NCI-H446 treated with DMSO at 0.1 percent for 48 hours (cell line): ENCODE measurements around the gene GALNT6.

Experiments
- DNase-seq: peaks from one replicate; lab custom pipeline; 2025; lab: John Stamatoyannopoulos, UW

Gene GALNT6

DNA sequence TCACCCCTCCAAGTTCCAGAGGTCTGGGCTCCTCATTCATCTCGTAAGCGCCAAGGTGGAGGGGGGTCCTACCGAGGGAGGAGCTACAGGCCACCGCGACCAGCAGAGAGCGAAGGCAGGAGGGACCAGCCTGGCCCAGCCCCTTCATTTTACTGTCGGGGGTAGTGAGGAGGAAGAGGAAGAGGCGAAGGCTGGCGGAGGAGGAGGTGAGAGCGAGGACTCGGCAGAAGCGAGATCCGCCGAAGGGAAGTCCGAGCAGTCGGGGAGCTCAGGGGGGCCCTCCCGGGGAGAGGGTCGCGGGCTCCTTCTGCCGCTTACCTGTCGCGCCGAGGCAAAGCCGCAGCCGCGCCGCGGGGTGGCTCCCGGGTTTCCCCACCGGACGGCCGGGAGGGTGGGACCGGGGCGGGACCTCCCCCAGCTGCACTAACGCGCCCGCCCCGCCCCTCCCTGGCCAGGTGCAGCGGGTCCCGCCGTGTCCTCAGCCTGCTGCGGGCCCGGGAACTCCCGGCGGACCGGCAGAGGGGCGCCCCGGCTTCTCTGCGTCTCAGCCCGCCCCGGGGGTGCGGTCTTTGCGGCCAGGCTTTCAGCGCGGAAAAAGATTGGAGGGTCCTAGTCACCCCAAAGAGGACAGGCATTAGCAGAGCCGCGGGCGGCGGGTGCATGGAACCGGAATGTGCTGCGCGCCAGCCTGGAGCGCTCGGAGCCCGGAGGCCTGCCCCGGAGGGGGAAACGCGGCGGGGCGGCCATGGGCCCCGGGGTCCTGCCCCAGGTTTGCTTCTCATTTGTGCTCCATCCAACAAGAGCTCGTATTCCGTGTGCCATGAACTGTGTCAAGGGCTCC is at the start of gene GALNT6:
TSS of gene GALNT6 (minus strand) at position 124 of the 841 bp plus-strand sequence. CDS start 11,625 bp downstream, outside the sequence.
- no peak for DNase-seq

GRCh38 chr12:51439330-51439729 is 48.1 kb upstream of the GALNT6 start:
- DNase-seq, result no peak

DNA sequence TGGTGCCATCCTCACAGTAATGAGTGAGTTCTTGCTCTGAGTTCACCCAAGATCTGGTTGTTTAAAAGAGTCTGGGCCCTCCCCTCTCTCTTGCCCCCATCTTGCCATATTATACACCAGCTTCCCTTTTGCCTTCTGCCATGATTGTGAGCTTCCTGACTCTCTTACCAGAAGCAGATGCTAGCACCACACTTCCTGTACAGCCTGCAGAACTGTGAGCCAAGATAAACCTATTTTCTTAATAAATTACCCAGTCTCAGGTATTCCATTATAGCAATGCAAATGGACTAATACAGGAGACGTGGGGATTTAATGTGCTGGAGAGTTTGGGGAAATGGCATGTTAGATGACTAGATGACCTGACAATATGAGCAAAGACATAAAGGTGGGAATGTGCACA is 46.2 kb upstream of the GALNT6 start:
- no peak for DNase-seq

- DNase-seq, result peak; percentile 48
Measured at GRCh38 chr12:51434305-51434704, 43.1 kb upstream of the GALNT6 start.

DNA sequence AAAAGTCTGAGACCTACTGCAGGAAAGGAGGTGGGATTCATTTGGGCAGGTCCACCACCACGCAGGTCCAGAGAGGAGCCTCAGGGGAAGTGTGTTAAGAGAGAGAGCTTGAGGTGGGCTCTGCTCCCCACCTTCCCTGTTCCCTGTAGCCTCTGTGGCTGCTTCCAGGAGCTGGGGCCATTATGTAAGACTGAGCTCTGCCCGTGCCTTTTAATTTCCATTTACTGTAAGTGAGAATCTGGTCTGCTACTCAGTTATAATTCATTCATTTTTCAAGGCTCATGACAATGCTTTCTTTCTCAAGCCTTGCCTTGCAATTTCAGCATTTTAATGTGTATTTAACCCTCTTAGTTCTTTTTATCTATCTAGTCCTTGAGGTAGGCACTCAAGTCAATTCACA is 41.7 kb upstream of the GALNT6 start:
- DNase-seq, result no peak

DNA sequence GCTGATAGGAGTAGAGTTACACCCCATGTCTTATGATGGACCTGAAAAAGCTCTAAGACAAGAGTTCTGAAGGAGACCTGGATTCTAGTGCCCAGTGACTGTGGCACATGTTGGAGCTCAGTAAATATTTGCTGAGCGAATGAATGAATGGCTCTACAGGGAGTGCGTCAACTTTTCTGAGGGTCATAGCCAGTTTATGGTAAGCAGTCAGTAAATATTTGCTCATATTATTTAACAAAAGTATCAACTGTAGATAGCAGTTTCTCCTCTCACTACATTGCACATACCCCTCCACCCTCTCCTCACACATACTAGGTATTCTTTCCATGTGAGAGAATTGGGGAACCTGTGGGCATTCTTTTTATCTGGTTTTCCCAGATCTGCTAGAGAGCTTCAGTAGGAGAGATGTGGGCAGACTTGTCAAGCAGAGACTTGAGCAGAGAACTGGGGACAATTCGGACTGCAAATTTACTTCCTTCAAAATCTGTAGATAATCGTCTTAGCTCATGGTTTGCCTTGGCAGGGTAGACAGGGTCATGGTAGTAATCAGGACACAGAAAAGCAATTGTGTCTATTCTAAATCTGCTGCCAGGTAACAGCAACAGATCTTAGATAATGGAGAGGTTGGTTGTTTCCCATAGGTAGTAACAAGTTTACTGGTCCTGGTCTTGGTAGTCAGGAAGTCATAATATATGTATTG is 39.1 kb upstream of the GALNT6 start:
- no peak for DNase-seq

- no peak for DNase-seq
Measured at GRCh38 chr12:51429700-51430099, 38.5 kb upstream of the GALNT6 start.

DNA sequence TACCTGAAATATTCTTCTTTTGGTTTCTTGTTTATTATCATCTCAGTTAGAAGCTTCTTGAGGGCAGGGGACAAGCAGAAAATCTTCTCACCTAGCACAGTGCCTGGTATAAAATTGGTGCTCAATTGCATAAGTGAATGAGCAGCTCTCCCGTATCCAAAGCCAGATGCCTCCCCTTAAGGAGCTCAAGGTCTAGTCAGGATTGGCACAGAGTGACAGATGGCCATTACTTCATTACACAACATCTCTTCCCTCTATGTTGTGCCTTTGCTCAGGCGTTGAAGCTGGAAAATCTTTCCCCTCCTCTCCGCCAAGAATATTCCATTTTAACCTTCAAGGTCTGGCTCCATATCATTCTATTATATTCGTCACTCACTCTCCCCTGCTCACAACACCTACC is 37.0 kb upstream of the GALNT6 start:
- DNase-seq, result peak; percentile 72

- peak; percentile 80 for DNase-seq
Measured at GRCh38 chr12:51424662-51425539, 33.7 kb upstream of the GALNT6 start, which contains the start of gene SLC4A8. Gene SLC4A8 (plus strand): TSS chr12:51424831. CDS start chr12:51424988, 157 bp downstream.

GRCh38 chr12:51424094-51424661 is 33.0 kb upstream of the GALNT6 start:
- DNase-seq, result no peak

DNA sequence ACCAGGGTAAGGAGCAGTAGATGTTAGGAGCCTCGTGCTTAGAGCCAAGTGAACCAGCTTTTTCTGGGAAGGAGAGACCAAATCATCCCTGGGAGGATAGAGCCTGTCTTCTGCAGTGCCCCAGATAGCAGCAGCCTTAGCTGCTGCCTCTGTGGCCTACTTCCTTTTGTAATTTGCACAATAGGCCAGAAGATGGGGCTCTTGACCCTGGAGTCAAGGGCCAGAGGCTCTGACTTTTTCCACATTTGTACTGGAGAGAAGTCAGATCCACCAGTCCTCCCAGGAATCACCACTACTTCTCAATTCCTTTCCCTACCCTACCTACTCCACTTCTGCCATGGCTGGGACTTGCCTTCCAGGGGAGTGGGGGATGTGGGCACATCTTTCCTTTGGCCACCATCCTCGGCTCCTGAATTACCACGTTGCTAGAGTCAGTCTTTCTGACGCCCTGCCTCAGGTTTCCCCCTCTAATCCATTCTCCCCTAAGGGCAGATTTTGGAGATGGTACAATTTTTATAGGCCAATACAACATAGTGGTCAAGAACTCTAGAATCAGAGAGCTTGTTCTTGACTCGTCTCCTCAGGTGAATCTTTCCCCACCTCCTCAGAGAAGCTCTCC is 30.2 kb upstream of the GALNT6 start:
- DNase-seq, result peak; percentile 53

DNA sequence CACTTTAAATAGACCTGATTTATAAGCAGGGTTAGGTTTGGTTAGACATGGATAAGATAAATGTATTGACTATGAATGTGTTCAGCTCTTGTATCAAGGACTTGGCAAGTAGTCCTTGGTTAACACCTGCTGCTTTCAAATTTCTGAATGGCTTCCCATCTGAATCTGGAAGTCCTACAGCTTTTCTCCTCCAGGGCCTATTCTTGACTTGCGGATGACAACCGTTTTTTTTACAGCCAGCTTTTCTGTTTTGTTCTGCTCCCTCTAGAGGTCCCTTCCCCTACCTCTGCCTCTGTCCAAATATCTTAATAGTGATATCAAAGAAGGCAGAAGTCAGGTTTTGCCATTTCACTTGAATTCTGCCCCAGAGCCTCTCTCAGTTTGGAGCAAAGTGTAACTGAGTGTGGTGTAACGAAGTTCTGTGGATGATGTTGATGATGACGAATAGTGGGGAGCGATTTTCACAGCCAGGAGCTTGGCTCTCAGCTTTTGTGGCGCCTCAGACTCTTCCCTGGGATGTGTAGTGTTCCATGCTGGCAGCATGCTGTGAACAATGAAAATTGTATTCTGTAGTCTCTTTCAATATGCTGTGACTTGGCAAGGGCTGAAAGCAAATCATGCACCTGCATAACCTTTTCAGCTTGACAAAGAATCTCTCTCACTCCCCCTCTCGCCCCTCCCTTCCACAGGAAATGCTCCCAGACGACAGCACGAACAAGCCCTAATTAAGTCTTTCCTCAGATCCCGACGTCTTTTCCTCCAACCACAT is 28.4 kb upstream of the GALNT6 start:
- peak; percentile 12 for DNase-seq

DNA sequence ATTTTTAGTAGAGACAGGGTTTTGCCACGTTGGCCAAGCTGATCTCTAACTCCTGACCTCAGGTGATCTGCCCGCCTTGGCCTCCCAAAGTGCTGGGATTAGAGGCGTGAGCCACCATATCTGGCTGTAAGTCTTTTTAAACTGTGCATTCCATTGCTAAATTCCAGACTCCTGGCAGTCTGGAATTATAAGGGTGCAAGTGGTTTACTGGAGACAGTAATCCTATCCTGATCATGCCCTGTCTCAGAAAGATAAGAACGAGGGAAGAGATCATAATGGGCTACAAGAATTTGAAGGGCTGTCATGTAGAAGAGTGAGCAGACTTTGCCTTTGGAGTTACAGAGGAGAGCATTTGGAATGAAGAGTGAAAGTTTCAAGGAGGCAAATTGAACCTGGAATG is 26.6 kb upstream of the GALNT6 start:
- no peak for DNase-seq

DNA sequence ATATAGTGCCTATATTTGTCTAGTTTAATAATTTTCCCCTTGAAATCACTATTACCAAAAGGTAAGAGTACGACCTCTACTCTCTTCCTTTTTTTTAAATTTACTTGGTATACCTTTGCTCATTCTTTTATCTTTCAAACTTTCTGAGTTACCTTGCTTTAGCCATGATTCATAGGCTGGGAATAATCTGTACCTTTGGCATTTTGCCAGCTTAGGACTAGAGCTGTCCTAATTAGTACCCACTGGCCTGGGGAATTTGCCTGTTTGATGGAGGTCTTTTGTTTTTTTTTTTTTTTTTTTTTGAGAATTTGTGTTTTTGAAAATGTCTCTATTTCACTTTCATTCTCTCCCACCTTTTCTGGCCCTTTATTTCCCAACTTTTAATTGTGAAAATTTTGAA is 24.7 kb upstream of the GALNT6 start:
- DNase-seq, result no peak

DNA sequence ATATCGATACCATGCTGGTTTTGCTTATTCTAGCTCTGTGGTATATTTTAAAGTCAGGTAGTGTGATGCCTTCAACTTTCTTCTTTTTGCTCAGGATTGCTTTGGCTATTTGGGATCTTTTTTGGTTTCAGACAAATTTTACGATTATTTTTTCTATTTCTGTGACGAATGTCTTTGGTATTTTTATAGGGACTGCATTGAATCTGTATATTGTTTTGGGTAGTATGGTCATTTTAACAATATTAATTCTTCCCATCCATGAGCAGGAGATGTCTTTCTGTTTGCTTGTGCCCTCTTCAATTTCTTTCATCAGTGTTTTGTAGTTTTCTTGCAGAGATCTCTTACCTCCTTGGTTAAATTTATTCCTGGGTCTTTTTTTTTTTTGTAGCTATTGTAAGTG is 22.6 kb upstream of the GALNT6 start:
- no peak for DNase-seq

DNA sequence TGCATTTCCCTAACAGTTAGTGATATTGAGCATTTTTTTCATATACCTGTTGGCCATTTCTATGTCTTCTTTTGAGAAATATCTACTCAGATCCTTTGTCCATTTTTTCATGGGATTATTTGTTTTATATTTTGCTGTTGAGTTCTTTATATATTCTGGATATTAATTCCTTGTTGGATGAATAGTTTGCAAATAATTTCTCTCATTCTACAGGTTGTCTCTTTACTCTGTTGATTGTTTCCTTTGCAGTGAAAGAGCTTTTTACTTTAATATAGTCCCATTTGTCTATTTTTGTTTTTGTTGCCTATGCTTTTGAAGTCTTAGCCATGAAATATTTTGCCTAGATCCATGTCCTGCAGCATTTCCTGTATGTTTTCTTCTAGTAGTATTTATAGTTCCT is 21.9 kb upstream of the GALNT6 start:
- DNase-seq, result no peak

- DNase-seq, result no peak
Measured at GRCh38 chr12:51409846-51410245, 18.6 kb upstream of the GALNT6 start.

DNA sequence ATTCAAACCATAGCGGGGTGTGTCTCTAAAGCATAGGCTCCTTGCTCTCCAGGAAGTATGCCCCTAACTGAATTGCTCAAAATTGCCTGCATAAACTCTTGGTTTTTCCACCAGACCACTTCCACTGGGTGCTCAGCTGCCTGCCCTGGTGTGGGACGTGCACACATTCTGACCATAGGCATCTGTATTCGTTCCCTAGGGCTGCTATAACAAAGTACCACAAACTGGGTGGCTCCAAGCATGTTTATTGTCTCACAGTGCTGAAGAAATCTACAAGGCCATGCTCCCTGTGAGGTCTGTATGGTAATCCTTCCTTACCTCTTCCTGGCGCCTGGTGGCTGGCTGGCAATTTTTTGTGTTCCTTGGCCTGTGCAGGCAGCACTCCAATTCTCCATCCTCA is 16.4 kb upstream of the GALNT6 start:
- no peak for DNase-seq

DNA sequence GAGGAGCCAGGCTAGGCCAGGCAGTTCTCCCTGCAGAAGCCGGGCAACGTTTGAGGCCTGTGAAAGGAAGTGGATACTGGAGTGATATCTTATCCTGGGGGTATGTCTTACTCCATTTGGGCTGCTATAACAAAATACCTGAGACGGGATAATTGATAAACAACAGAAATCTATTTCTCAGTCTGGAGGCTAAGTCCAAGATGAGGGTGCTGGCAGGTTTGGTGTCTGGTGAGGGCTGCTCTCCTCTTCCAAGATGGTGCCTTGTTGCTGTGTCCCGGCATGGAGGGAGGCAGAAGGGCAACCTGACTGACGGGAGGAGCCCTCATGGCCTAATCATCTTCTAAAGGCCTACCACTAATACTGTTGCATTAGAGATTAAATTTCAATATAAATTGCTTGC is 15.7 kb upstream of the GALNT6 start:
- DNase-seq, result no peak

DNA sequence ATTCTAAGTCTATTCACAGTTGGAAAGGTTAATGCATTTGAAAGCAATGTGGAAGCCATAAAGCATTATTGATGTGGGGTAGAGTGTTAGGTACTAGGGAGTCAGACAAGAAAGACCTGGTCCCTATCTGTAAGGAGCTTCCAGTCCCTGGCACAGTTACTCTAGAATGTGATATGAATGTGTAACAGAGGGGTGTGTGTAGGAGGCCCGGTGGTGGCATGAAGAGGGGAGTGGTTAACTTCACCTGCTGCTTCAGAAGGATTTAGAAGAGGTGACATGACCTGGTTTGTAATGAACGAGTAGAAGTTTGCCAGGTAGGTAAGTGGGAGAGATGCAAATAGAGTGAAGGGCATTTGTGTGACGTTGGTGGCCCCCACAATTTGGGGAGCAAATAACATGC is 15.1 kb upstream of the GALNT6 start:
- DNase-seq, result no peak

GRCh38 chr12:51405801-51406207 is 14.6 kb upstream of the GALNT6 start:
- DNase-seq, result no peak
